Right lobe of liver (tissue), 4 donors: ENCODE results near the gene BPIFB3.
"Not testable (repeated sequence)": the region's sequence is repeated elsewhere in the genome, so short reads cannot be mapped to it uniquely, and the experiment has no call there.

Experiments
- POLR2A ChIP-seq: fragments of 450-650 bp; IDR thresholded peaks from one replicate; pipeline ENCODE4 v1.6.1; 2017; ENCODE audit warnings: antibody characterized with exemption, mild to moderate bottlenecking
- TF ChIP-seq, protein P1 (sequence below), 4 donors: fragments of 200-600 bp in 3 of 4; fragments of 450-650 bp in 1 of 4; IDR thresholded peaks; one replicate each; pipeline versions ENCODE4 v1.5.1 to v1.8.0; 2016 to 2022; ENCODE audit warnings: antibody characterized with exemption in 4 of 4, mild to moderate bottlenecking in 2 of 4
- donor health status: DM: no; HTN: no; CAD: no.
- donor health status: DM: no; HTN: no; CAD: no.
- donor health status: DM: no; HTN: yes; CAD: no.

GRCh38 chr20:33106058-33106620 is 52.4 kb downstream of the BPIFB3 start:
- TF ChIP-seq, protein P1, sequence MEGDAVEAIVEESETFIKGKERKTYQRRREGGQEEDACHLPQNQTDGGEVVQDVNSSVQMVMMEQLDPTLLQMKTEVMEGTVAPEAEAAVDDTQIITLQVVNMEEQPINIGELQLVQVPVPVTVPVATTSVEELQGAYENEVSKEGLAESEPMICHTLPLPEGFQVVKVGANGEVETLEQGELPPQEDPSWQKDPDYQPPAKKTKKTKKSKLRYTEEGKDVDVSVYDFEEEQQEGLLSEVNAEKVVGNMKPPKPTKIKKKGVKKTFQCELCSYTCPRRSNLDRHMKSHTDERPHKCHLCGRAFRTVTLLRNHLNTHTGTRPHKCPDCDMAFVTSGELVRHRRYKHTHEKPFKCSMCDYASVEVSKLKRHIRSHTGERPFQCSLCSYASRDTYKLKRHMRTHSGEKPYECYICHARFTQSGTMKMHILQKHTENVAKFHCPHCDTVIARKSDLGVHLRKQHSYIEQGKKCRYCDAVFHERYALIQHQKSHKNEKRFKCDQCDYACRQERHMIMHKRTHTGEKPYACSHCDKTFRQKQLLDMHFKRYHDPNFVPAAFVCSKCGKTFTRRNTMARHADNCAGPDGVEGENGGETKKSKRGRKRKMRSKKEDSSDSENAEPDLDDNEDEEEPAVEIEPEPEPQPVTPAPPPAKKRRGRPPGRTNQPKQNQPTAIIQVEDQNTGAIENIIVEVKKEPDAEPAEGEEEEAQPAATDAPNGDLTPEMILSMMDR (IDR thresholded peaks at IDR 0.05) = not testable (repeated sequence)
- not testable (repeated sequence) for TF ChIP-seq POLR2A
